Activated CD8-positive, alpha-beta memory T cell treated with anti-CD3 and anti-CD28 coated beads, Interleukin-2, amount 50 U/mL, for 4 hours (primary cell): ENCODE results near the gene UEVLD.

ENCODE experiments used
- DNase-seq: peaks from one replicate; pipeline ENCODE4 v3.0.0-alpha.2; 2020

The UEVLD gene

GRCh38 chr11:18495271-18495670 is 93.3 kb downstream of the UEVLD start:
- no peak for DNase-seq

GRCh38 chr11:18493310-18493709 is 95.2 kb downstream of the UEVLD start:
- no peak for DNase-seq

GRCh38 chr11:18492888-18493287 is 95.6 kb downstream of the UEVLD start:
- no peak for DNase-seq

GRCh38 chr11:18491924-18492323 is 96.6 kb downstream of the UEVLD start:
- no peak for DNase-seq

GRCh38 chr11:18490736-18491485 is 97.6 kb downstream of the UEVLD start:
- no peak for DNase-seq

- DNase-seq: no peak
These were observed 98.2 kb downstream of the UEVLD start for GRCh38 chr11:18490319-18490718.

GRCh38 chr11:18485913-18486528 is 102.5 kb downstream of the UEVLD start:
- DNase-seq: no peak
